Liver (tissue), 9 donors: ENCODE data around the gene ERVV-1. TPM values are rescaled to one million over a fixed set of nuclear protein-coding genes. Genes with fewer than 3 reads are reported as not detected.
"Not testable (repeated sequence)": the region's sequence is repeated elsewhere in the genome, so short reads cannot be mapped to it uniquely, and the experiment has no call there.

Experiments used
- DNase-seq: peaks from one replicate; pipeline ENCODE4 v3.0.0-alpha.2; 2017; ENCODE audit warnings: low spot score
- H3K27ac ChIP-seq, 2 donors: one replicate each; pipeline ENCODE4 v1.7.0; 2013; ENCODE audit warnings: inconsistent platforms in 2 of 2, low read length in 2 of 2, control low read depth in 1 of 2, low read depth in 1 of 2, mild to moderate bottlenecking in 1 of 2
- H3K27me3 ChIP-seq, 4 donors: one replicate each; pipeline versions ENCODE4 v1.6.1 to v1.7.0; 2013; ENCODE audit warnings: low read length in 3 of 4, inconsistent platforms in 1 of 4, mild to moderate bottlenecking in 1 of 4, moderate library complexity in 1 of 4; ENCODE audit not compliant: control insufficient read depth in 4 of 4, insufficient read depth in 4 of 4
- H3K36me3 ChIP-seq, 4 donors: one replicate each; pipeline versions ENCODE4 v1.6.1 to v1.7.0; 2013; ENCODE audit warnings: low read length in 3 of 4, mild to moderate bottlenecking in 3 of 4, low read depth in 1 of 4, moderate library complexity in 1 of 4; ENCODE audit not compliant: control insufficient read depth in 4 of 4, insufficient read depth in 3 of 4
- H3K4me1 ChIP-seq, 4 donors: one replicate each; pipeline versions ENCODE4 v1.6.1 to v1.7.0; 2013; ENCODE audit warnings: low read length in 3 of 4, mild to moderate bottlenecking in 3 of 4, moderate library complexity in 1 of 4; ENCODE audit not compliant: control insufficient read depth in 4 of 4, insufficient read depth in 4 of 4
- H3K4me3 ChIP-seq, 3 donors: one replicate each; pipeline versions ENCODE4 v1.6.1 to v1.7.0; 2013; ENCODE audit warnings: low read length in 3 of 3, control low read depth in 1 of 3, low read depth in 1 of 3, mild to moderate bottlenecking in 1 of 3
- H3K9ac ChIP-seq, 2 donors: one replicate each; pipeline ENCODE4 v1.7.0; 2013; ENCODE audit warnings: low read length in 2 of 2, mild to moderate bottlenecking in 2 of 2, moderate library complexity in 2 of 2, control low read depth in 1 of 2, low read depth in 1 of 2
- H3K9me3 ChIP-seq, 4 donors: one replicate each; pipeline versions ENCODE4 v1.6.1 to v1.7.0; 2013; ENCODE audit warnings: low read length in 3 of 4; ENCODE audit not compliant: control insufficient read depth in 4 of 4
- ATF3 ChIP-seq: IDR thresholded peaks from 2 replicates; pipeline ENCODE4 v1.6.1; 2016; ENCODE audit warnings: antibody characterized with exemption
- CTCF ChIP-seq: fragments of 150-350 bp; IDR thresholded peaks from 2 replicates; pipeline ENCODE4 v1.5.1; 2017; ENCODE audit warnings: improper control_type of control experiment, low read depth, low read length; ENCODE audit not compliant: missing input control
- FOXA1 ChIP-seq: IDR thresholded peaks from 2 replicates; pipeline ENCODE4 v1.6.1; 2016; ENCODE audit warnings: antibody characterized with exemption
- GABPA ChIP-seq, 2 donors: IDR thresholded peaks in 1 of 2; conservative IDR thresholded peaks in 1 of 2; 2 replicates each; pipeline ENCODE4 v1.6.1; 2016; ENCODE audit warnings: antibody characterized with exemption in 2 of 2, mild to moderate bottlenecking in 1 of 2, moderate library complexity in 1 of 2
- HNF4A ChIP-seq, 2 donors: conservative IDR thresholded peaks; 2 replicates each; pipeline ENCODE4 v1.6.1; 2016; ENCODE audit warnings: antibody characterized with exemption in 2 of 2, mild to moderate bottlenecking in 2 of 2
- HNF4G ChIP-seq: IDR thresholded peaks from 2 replicates; pipeline ENCODE4 v1.6.1; 2016; ENCODE audit warnings: antibody characterized with exemption
- JUND ChIP-seq, 2 donors: IDR thresholded peaks; 2 replicates each; pipeline ENCODE4 v1.6.1; 2016; ENCODE audit warnings: antibody characterized with exemption in 2 of 2
- MAX ChIP-seq: IDR thresholded peaks from 2 replicates; pipeline ENCODE4 v1.6.1; 2016; ENCODE audit warnings: antibody characterized with exemption
- NR2F2 ChIP-seq: IDR thresholded peaks from 2 replicates; pipeline ENCODE4 v1.6.1; 2016; ENCODE audit warnings: antibody characterized with exemption
- RAD21 ChIP-seq, 2 donors: IDR thresholded peaks; 2 replicates each; pipeline ENCODE4 v1.6.1; 2016; ENCODE audit warnings: antibody characterized with exemption in 2 of 2, mild to moderate bottlenecking in 2 of 2
- REST ChIP-seq: IDR thresholded peaks from 2 replicates; pipeline ENCODE4 v1.6.1; 2016; ENCODE audit warnings: antibody characterized with exemption, mild to moderate bottlenecking
- RXRA ChIP-seq, 2 donors: IDR thresholded peaks; 2 replicates each; pipeline ENCODE4 v1.6.1; 2017 to 2018; ENCODE audit warnings: antibody characterized with exemption in 2 of 2, mild to moderate bottlenecking in 1 of 2
- SP1 ChIP-seq: IDR thresholded peaks from 2 replicates; pipeline ENCODE4 v1.6.1; 2018; ENCODE audit warnings: antibody characterized with exemption, mild to moderate bottlenecking
- TAF1 ChIP-seq: conservative IDR thresholded peaks from 2 replicates; pipeline ENCODE4 v1.6.1; 2016; ENCODE audit warnings: antibody characterized with exemption, mild to moderate bottlenecking
- ZBTB33 ChIP-seq: IDR thresholded peaks from 2 replicates; pipeline ENCODE4 v1.6.1; 2016; ENCODE audit warnings: antibody characterized with exemption
- WGBS: extraction: QIAGEN DNeasy Blood & Tissue Kit; methylation state at CpG from one replicate; pipeline ENCODE4 v1.1.7; 2013; 5-methylcytosine and 5-hydroxymethylcytosine counted together
- polyA plus RNA-seq, 2 donors: library from polyadenylated mRNA; stranded (reverse) in 1 of 2; unstranded in 1 of 2; fragments of 200-250 nt in 1 of 2; fragments of >200 nt in 1 of 2; fragmentation: Nextera tagmentation in 1 of 2; extraction: Ambion mirVana in 1 of 2; gene quantifications; one replicate each; pipeline versions ENCODE4 v1.2.1 to v1.2.3, GENCODE V29; 2013 to 2015
- total RNA-seq, 2 donors: library from RNA; depleted of rRNA; stranded (reverse); fragments of >200 nt; gene quantifications; one replicate each; pipeline ENCODE4 v1.2.3, GENCODE V29; 2014
- donor health status: healthy.
- donor health status: healthy.
- donor health status: healthy.
- donor health status: healthy.
- donor health status: healthy.

ERVV-1 gene
- total and polyA plus RNA-seq, 4 donors, result not detected

- peaks cover 5 to 19% (median 10%) of the 10 kb centered on the region in 4 donors for H3K9me3 ChIP-seq
- no peak for TF ChIP-seq HNF4G
- TF ChIP-seq FOXA1, result no peak
- TF ChIP-seq NR2F2, result no peak
- no peak for TF ChIP-seq MAX
- no peak for TF ChIP-seq ZBTB33
- no peak for TF ChIP-seq RAD21 (IDR thresholded peaks at IDR 0.05)
- no peak for TF ChIP-seq HNF4A (conservative IDR thresholded peaks at IDR 0.05)
- no peak for TF ChIP-seq ATF3
- no peak for TF ChIP-seq JUND (IDR thresholded peaks at IDR 0.05)
- TF ChIP-seq RXRA (IDR thresholded peaks at IDR 0.05), result no peak
- H3K27ac ChIP-seq, result no peak overlapping the region
- DNase-seq, result no peak
- H3K9ac ChIP-seq, result no peak overlapping the region
- no peaks in the 10 kb centered on the region for H3K27me3 ChIP-seq
- peaks cover 2 to 4% (median 4%) of the 10 kb centered on the region in 4 donors for H3K4me1 ChIP-seq
- H3K4me3 ChIP-seq, result no peak overlapping the region
- no peaks in the 10 kb centered on the region for H3K36me3 ChIP-seq
- 90% methylated on average over 2 of the region's 2 CpGs for WGBS
These were observed 45.9 kb upstream of the ERVV-1 start for GRCh38 chr19:52967772-52968171.

GRCh38 chr19:52981329-52981728, 32.4 kb upstream of the ERVV-1 start:
- H3K9me3 ChIP-seq, result peaks cover 0 to 12% (median 2%) of the 10 kb centered on the region in 4 donors
- H3K27ac ChIP-seq, result no peak overlapping the region
- no peak for TF ChIP-seq RXRA (IDR thresholded peaks at IDR 0.05)
- TF ChIP-seq HNF4G, result no peak
- TF ChIP-seq CTCF, result no peak
- TF ChIP-seq GABPA (IDR thresholded peaks at IDR 0.05 in 1 of 2, conservative IDR thresholded peaks at IDR 0.05 in 1 of 2), result no peak
- TF ChIP-seq REST, result no peak
- TF ChIP-seq ZBTB33, result no peak
- TF ChIP-seq TAF1, result no peak
- TF ChIP-seq HNF4A (conservative IDR thresholded peaks at IDR 0.05), result no peak
- TF ChIP-seq MAX, result no peak
- TF ChIP-seq SP1, result no peak
- WGBS, result 59% methylated on average over 4 of the region's 4 CpGs
- H3K4me1 ChIP-seq, result no peaks in the 10 kb centered on the region
- no peak overlapping the region for H3K4me3 ChIP-seq
- H3K27me3 ChIP-seq, result no peaks in the 10 kb centered on the region
- DNase-seq, result no peak
- H3K36me3 ChIP-seq, result peaks cover 0 to 5% (median 0%) of the 10 kb centered on the region in 4 donors
- H3K9ac ChIP-seq, result no peak overlapping the region

- not testable (repeated sequence) for DNase-seq, H3K4me3 ChIP-seq, H3K27ac ChIP-seq, H3K27me3 ChIP-seq, H3K9ac ChIP-seq, H3K4me1 ChIP-seq, H3K36me3 ChIP-seq
- WGBS, result 80% methylated on average over 3 of the region's 3 CpGs
- peaks cover 0 to 14% (median 4%) of the 10 kb centered on the region in 4 donors for H3K9me3 ChIP-seq
These were observed 30.6 kb upstream of the ERVV-1 start for GRCh38 chr19:52983167-52983566.
